GM12874 (cell line): Measurements from ENCODE around the gene FRMD4A.

Experiments used
- CTCF ChIP-seq: IDR thresholded peaks from 2 replicates; pipeline ENCODE4 v1.5.1; 2011; ENCODE audit warnings: low read depth, mild to moderate bottlenecking, control low read depth, low read length, moderate library complexity; ENCODE audit not compliant: insufficient read depth

Gene FRMD4A

GRCh38 chr10:14039968-14040668 is 290.6 kb downstream of the FRMD4A start:
- no peak for TF ChIP-seq CTCF

- TF ChIP-seq CTCF = no peak
Observed at GRCh38 chr10:14036233-14036632, 294.5 kb downstream of the FRMD4A start.

GRCh38 chr10:14035506-14035905 is 295.2 kb downstream of the FRMD4A start:
- no peak for TF ChIP-seq CTCF

GRCh38 chr10:14032406-14032998 is 298.2 kb downstream of the FRMD4A start:
- peak; percentile 87 for TF ChIP-seq CTCF

GRCh38 chr10:14026325-14026724 is 304.4 kb downstream of the FRMD4A start:
- no peak for TF ChIP-seq CTCF

GRCh38 chr10:14025283-14026189 is 305.2 kb downstream of the FRMD4A start:
- no peak for TF ChIP-seq CTCF
